OCI-M2 (cell line): ENCODE results near the gene RUFY2.
"Not testable (repeated sequence)": the region's sequence is repeated elsewhere in the genome, so short reads cannot be mapped to it uniquely, and the experiment has no call there.

Experiments used
- DNase-seq: peaks from one replicate; lab custom pipeline; 2025; ENCODE audit not compliant: unreplicated experiment; lab: John Stamatoyannopoulos, UW

Gene RUFY2, protein sequence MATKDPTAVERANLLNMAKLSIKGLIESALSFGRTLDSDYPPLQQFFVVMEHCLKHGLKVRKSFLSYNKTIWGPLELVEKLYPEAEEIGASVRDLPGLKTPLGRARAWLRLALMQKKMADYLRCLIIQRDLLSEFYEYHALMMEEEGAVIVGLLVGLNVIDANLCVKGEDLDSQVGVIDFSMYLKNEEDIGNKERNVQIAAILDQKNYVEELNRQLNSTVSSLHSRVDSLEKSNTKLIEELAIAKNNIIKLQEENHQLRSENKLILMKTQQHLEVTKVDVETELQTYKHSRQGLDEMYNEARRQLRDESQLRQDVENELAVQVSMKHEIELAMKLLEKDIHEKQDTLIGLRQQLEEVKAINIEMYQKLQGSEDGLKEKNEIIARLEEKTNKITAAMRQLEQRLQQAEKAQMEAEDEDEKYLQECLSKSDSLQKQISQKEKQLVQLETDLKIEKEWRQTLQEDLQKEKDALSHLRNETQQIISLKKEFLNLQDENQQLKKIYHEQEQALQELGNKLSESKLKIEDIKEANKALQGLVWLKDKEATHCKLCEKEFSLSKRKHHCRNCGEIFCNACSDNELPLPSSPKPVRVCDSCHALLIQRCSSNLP

DNA sequence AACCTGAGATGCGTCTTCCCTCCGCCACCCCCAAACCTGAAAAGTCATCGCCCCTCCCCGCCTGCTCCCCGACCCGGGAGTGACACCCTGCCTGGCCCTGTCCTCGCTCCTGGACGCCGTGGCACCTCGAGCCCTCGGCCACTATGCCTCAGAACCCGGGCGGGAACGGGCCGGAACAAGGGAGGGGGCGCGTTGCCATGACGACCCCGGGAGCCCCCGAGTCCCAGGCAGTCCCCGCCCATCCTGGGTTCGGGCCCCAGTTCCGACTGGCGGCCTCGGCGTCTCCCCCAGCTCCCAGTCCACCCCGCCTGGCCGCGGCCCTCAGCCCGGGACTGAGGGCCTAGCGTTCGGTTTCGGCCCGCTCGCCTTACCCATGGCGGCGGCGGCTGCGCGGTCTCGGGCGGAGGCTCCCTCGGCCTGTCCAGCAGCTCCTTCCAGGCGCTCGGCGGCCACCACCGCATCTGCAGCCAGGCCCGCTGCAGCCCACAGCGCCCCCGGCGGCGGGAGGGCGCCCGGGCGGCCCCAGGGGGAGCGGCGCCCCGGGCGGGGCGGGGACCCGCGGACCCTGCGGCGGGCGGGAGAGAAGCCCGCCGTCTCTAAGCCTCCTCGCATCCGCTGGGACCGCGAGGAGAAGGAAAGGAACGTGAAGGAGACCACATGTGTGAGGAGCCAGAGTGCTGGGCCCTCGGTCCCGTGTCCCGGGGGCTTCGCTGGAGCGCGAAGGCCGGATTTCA is at the start of gene RUFY2:
Gene RUFY2 (minus strand): TSS at position 463 of the 734 bp plus-strand sequence. CDS start 88 bp downstream, at position 375.
- no peak for DNase-seq

DNA sequence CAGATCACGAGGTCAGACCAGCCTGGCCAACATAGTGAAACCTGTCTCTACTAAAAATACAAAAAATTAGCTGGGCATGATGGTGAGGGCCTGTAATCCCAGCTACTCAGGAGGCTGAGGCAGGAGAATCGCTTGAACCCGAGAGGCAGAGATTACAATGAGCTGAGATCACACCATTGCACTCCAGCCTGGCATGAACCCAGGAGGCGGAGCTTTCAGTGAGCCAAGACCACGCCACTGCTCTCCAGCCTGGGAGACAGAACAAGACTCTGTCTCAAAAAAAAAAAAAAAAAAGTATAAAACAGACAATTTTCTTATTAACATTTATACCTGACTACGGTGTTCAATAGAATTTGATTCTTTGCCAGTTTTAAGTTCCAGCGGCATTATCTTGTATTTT is 42.6 kb upstream of the RUFY2 start:
- not testable (repeated sequence) for DNase-seq

DNA sequence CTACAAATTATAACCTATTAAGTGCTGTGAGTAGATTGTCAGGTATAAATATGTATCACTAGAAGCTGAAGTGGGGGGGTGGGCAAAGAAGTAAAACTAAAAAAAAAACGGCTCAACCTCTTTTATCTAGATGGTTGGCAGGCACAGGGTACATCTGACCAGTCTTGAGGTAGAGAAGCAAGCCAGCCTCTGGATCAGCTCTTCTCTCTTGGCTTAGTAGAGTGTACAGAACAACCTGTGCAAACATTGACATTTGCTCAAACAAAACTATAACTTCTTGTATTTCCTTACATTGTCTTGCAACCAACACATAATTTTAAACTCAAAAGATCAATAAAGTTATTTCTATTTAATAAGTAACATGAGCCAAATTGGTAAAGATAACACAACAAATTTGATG is 39.1 kb upstream of the RUFY2 start:
- DNase-seq: no peak

DNA sequence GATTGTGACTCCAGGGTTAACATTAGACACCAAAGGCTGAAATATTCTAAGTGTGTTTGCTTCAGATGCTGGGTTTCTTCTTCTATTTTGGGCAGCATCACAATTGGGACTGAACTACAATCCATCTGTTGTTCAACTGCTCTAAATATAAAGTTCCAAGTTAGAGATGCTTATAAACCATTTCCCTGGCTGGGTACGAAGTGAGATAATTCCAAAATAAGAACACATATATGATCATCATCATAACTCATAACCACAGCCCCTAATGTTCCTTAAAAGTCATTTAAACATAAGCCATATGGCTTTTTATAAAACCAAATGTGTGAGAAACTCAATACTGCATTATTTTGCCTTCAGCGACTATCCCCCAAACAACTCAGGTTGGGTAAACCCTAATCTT is 35.9 kb upstream of the RUFY2 start:
- no peak for DNase-seq

DNA sequence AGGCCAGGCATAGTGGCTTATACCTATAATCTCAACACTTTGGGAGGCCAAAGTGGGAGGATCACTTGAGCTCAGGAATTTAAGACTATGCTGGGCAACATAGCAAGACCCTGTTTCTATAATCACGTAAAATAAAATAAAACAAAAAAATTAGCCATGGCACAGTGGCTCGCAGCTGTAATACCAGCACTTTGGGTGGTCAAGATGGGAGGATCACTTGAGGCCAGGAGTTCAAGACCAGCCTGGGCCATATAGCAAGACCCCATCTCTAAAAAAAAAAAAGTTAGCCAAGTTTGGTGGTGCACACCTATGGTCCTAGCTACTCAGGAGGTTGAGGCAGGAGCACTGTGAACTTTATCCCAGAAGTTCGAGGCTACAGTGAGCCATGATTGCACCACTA is 33.8 kb upstream of the RUFY2 start:
- DNase-seq: no peak

DNA sequence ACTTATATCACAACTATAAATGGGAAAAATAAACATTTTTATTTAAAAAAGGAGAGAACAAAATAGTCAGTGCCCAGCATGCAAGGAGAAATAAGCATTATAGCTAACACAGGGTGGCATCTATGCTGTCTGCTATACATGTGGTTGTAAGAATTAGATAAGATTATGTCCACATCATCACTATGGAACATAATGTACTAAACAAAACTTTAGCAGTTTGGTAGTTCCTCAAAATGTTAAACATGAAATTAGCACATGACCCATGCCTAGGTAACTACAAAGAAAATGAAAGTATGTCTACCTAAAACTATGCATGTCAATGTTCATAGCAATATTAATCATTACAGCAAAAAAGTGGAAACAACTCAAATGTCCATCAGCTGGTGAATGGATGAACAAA is 28.7 kb upstream of the RUFY2 start:
- DNase-seq: no peak

DNA sequence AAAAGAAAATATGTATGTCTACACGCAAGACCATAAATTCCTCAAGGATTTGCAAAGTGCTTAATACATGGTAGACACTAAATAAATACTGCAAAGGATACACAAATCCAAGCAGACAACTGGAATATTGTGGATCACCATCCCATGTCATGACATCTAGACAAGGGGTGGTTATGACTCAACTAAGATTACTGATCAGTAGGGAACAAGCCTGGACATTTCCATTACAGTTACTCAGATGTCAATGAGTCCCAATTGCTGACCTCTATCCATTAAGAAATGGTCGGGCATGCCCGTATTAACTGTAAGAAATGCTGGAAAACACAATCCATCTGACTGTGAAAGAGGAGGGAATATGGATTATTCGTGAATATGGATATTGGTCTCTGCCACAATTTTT is 27.6 kb upstream of the RUFY2 start:
- DNase-seq: no peak

DNA sequence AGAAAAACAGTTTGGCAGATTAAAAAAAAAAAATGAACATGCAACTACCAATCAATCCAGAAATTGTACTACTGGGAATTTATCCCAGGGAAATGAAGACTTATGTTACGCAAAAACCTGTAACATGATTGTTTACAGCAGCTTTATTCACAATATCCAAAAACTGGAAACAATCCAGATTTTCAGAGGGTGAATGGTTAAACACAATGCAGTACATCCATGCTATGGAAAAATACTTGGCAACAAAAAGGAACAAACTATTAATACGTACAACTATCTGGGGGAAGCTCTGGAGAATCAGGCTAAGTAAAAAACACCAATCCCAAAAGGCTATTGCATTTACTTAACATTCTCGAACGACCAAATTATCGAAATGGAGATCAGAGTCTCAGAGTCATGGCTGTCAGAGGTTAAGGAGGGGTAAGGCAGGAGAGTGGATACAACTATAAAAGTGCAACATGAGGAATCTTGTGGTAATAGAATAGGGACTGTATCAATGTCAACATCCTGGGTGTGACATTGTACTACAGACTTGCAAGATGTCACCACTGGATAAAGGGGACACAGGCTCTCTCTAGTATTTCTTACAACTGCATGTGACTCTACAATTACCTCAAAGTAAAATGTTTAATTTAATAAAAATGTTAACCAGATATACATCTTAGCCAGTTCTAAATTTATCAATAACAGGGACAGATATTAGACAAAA is 21.5 kb upstream of the RUFY2 start:
- DNase-seq: no peak

DNA sequence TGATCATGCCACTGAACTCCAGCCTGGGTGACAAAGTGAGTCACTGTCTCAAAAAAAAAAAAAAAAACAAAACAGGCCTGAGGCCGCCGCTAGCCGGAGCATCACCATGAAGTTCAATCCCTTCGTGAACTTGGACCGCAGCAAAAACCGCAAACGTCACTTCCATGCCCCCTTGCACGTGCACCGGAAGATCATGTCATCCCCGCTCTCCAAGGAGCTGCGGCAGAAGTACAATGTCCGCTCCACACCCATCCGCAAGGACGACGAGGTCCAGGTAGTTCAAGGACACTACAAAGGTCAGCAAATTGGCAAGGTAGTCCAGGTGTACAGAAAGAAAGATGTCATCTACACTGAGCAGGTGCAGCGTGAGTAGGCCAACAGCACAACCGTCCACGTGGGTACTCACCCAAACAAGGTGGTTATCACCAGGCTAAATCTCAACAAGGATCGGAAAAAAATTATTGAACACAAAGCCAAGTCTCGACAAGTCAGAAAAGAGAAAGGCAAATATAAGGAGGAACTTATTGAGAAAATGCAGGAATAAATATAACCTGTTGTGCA is 17.5 kb upstream of the RUFY2 start:
- DNase-seq: no peak

DNA sequence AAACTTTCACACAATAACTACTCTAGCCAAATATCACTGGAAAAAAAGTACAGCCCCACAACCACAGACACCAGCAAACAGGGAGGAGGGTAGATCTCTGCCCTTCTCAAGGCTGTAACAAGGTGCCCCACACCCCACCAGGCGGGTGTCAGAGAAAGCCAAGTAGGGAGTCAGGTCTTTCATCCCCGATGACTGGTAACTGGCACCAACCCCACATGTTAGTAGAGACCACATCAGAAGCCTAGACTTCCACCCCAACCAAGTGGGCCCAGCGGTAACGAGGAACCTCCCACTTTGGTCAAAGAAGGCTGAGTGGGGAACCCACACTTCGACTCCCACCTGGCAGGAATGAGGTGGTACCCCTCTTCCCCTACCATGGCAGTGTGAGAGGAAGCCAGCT is 16.4 kb upstream of the RUFY2 start:
- no peak for DNase-seq

DNA sequence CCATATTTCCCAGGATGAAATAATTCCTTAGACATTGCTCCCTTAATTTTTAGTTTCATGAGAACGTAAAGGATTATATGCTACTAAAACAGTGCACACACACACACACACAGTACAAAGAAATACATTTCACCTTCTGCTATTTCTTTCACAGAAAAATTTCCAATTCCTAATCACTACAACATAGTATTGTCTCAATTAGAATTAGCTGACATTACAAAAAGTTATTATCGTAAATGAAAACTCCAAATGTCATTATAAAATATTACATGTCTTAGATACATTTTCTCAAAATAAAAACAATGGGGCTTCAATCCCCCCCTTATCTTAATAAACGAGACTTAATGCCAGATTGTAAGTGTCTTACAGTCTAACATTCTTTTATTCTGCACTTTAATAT is 12.3 kb upstream of the RUFY2 start:
- no peak for DNase-seq

DNA sequence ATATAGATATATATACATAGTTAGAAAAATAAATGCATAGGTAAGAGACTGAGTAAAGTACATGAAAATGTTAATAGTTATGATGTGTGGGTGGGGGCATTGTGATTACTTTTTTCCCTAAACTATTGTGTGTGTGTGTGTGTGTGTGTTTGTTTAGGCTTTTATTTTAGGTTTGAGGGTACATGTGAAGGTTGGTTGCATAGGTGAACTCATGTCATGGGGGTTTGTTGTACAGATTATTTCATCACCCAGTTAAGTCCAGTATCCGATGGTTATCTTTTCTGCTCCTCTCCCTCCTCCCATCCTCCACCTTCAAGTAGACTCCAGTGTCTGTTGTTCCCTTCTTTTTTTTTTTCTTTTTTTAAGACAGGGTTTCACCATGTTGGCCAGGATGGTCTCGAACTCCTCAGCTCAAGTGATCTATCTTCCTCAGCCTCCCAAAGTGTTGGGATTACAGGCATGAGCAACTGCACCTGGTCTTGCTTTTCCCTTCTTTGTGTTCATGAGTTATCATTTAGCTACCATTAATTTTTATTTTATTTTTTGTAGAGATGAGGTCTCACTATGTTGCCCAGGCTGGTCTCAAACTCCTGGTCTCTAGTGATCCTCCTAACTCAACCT is 1.9 kb upstream of the RUFY2 start:
- DNase-seq: no peak

DNA sequence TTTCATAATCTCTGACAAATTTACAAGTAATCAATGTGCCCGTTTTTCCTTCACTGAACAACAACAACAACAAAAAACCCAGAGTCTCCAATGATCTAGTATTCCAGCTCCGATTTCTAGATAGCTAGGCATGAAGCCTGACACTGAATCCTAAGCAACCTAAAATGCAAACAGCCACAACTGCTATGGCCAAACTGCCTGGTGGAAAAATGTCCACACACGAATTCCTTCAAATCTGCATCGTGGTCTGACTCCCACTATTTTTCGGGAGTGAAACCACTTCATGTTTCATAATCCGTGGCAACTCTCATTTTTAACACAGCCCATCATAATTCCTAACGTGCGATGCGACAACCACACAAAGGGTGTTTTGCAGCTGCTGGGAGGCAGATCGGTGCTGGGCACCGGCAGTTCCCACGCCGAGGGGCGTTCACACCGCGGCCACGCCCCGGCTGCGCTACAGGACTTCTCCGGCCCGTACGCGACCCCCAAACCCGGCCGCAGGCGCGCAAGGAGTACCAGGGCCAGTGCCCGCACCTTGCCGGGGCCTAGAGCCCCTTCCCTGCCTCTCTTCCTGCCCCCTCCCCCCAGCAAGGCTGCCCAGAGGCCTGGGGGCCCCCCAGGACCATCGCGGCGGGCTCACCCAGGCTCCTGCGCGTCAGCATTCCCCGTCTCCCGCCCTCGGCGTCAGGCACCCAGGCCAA is 814 bp downstream of the RUFY2 start:
- no peak for DNase-seq

DNA sequence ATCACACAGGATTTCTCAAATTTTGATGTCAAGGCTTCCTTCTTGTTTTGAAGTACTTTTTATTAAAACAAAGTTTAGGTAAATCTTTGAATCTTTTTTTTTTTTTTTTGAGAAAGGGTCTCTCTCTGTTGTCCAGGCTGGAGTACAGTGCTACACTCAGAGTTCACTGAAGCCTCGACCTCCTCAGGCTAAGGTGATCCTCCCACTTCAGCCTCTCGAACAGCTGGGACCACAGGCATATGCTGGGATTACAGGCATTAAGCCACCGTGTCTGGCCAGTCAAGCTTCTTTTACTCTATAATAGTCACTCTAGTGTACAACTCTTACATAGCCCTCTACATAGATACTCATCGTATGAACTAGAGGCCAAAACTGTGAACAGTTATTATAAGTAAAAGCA is 3.4 kb downstream of the RUFY2 start:
- no peak for DNase-seq

DNA sequence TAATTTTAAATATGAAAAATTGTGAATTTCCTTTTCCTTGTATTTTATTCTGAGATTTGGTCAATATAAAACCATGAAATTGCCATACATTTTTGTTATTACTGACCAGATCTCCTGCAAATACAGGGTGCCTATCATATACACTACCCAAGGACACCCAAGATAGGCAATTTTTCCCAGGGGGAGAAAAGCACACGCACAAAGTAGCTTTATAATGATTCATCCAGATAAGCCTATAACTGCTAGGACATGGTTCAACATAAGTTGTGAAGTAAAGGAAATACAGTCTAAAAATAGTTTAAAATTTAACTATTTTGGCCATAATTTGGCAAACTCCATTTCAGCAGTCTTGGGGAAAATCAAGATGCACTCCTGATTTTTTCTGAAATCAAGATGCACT is 4.8 kb downstream of the RUFY2 start:
- no peak for DNase-seq

DNA sequence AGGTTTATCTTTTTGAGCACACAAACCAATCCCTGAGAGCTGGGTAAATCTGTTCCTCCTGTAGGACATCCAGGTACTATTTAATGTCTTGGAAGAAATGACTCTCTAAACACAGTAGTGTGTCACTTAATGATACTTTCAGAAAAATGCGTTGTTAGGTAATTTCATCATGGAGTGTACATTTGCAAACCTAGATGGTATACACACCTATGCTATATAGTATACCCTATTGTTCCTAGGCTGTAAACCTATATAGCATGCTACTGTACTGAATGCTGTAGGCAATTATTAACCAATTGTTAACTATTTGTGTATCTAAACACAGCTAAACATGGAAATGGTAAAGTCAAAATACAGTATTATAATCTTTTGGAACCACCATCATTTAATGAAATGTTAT is 10.1 kb downstream of the RUFY2 start:
- no peak for DNase-seq

DNA sequence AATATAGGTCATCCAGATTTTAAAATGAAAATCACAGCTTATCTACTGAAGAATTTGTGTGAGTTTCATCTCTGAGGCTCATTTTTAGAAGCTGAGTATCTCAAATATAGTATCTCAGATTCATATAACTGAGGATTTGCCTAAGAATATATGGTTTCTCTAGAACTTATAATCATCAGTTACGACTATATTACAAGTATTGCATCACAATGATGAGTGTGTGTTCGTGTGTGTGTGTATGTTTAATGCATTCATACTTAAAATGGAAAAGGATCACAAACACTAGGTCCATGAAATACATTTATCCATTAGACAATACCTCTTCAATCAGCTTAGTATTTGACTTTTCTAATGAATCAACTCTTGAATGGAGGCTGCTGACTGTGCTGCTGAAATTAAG is 21.3 kb downstream of the RUFY2 start:
- no peak for DNase-seq

DNA sequence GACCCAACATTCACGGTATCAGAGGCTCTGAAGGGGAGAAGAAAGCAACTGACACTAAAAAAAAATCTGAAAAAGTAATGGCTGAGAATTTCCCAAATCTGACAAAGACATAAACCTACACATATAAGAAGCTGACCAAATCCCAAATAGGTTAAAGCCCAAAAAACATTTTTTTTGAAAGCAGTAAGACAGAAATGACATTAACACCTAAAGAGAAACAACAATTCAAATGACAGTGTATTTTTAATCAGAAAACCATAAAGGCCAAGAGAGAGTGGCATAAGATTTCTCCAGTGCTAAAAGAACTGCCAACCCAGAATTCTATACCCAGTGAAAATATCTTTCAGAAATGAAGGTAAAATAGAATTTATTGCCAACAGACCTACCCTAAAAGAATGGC is 35.5 kb downstream of the RUFY2 start:
- no peak for DNase-seq

DNA sequence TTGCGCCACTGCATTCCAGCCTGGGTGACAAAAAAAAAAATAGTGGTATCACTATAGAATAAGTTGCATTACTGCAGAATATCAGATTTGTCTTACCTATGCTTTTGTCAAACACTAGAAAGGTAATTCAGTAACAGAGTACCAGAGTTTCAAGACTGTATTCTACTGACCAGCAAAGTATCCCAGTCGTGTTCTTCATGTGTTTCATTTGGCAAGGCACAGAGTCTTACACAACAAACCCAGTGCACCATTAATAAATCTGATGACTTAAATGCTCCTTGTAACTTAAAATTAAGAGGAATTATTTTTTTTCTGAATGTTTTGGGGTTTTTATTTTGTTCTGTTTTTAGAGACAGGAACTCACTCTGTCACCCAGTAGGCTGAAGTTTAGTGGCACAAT is 40.0 kb downstream of the RUFY2 start:
- no peak for DNase-seq

DNA sequence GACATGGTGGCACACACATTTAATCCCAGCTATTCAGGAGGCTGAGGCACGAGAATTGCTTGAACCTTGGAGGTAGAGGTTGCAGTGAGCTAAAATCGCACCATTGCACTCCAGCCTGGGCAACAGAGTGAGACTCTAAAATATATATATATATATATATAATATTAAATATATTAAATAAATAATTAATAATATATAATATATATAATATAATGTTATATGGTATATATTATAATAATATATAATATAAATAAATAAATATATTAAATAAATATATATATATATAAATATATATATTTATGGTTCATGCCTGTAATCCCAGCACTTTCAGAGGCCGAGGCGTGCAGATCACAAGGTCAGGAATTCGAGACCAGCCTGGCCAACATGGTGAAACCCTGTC is 40.5 kb downstream of the RUFY2 start:
- no peak for DNase-seq
